C4-2B (cell line): ENCODE data around the gene PPME1.
"Not testable (repeated sequence)": the region's sequence is repeated elsewhere in the genome, so short reads cannot be mapped to it uniquely, and the experiment has no call there.

Experiments used
- H3K27ac ChIP-seq: fragments of 450-650 bp; 2 replicates; pipeline ENCODE4 v1.5.1; 2017
- ZFX ChIP-seq: fragments of 450-650 bp; IDR thresholded peaks from 2 replicates; pipeline ENCODE4 v1.6.1; 2017
- TF ChIP-seq, protein P1 (sequence below): fragments of 450-650 bp; conservative IDR thresholded peaks from 2 replicates; pipeline ENCODE4 v1.5.1; 2017; ENCODE audit warnings: mild to moderate bottlenecking

PPME1 gene

DNA sequence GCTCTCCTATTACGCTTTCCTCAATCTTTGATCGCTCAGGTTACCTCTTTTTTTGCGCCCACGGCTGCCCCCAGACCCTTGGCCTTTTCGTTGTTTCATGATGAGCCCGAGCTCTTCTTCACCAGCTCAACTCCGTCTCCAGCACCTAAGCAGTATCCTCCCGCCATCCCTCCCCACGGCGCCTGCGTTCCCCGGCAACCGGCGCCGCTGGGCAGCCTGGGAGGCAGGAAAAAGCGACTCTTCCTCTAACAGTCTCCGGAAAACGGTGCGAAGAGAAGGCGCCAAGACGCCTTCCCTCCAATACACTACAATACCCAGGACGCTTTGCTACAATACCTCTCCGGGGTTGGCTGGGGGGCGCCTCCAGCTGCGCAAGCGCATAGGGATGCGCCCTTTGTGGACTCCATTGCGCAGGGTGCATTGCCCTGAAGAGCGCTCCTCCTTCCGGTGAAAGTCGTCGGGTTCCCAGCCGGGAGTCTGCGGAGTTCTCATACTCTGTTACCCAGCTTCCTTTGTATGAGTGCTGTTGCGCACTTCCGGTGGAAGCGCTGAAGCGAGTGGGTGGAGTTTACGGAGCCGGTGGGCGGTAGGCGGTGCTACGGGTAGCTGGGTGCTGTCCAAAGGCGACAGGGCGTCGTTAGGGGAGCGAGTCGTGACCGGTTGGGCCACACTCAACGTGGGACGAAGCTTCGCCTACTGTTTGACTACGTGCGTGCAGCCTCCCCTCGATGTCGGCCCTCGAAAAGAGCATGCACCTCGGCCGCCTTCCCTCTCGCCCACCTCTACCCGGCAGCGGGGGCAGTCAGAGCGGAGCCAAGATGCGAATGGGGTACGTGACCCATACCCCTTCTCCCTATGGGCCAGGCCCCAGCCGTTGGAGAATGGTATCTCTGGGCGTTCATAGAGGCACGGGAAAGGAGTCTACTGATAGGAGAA lies at the start of gene PPME1, which contains the start of gene C2CD3:
PPME1 (plus strand) TSS at position 596 of the 936 bp plus-strand sequence; CDS start at position 729, 133 bp downstream.
C2CD3 (minus strand) TSS at position 309 of the 936 bp plus-strand sequence; CDS start at position 99, 210 bp downstream.
- peak within 1 kb of the TSS; percentile 88 for H3K27ac ChIP-seq
- peak; percentile 36; the same call in 1 of the 2 replicates for TF ChIP-seq ZFX
- TF ChIP-seq, protein P1, sequence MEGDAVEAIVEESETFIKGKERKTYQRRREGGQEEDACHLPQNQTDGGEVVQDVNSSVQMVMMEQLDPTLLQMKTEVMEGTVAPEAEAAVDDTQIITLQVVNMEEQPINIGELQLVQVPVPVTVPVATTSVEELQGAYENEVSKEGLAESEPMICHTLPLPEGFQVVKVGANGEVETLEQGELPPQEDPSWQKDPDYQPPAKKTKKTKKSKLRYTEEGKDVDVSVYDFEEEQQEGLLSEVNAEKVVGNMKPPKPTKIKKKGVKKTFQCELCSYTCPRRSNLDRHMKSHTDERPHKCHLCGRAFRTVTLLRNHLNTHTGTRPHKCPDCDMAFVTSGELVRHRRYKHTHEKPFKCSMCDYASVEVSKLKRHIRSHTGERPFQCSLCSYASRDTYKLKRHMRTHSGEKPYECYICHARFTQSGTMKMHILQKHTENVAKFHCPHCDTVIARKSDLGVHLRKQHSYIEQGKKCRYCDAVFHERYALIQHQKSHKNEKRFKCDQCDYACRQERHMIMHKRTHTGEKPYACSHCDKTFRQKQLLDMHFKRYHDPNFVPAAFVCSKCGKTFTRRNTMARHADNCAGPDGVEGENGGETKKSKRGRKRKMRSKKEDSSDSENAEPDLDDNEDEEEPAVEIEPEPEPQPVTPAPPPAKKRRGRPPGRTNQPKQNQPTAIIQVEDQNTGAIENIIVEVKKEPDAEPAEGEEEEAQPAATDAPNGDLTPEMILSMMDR: peak; percentile 46

GRCh38 chr11:74121804-74122203 lies 49.3 kb upstream of the PPME1 start:
- TF ChIP-seq, protein P1: no peak
- no peak for TF ChIP-seq ZFX
- no peak overlapping the region for H3K27ac ChIP-seq

GRCh38 chr11:74123008-74123448 lies 48.1 kb upstream of the PPME1 start:
- no peak for TF ChIP-seq ZFX
- TF ChIP-seq, protein P1: no peak
- H3K27ac ChIP-seq: no peak overlapping the region

- H3K27ac ChIP-seq: not testable (repeated sequence)
Observed at GRCh38 chr11:74129121-74129520, 42.0 kb upstream of the PPME1 start.

DNA sequence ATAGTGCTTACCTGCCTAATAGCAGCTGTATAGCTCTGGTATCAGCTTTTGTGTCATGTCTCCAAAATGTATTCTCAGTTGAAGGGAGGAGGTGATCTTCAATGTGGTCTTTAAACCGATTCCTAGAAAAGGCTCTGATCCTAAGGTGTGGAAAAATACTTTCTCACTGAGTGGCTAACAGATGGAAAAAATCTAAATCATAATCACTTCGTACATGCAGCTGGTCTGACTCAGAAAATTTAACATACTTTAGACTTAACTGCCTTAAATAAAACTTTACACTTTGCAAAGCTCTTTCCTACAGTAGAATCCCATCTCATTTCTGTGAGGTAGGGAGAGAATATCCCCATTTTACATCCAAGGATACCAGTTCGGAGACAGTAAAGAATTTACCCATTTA lies 38.3 kb upstream of the PPME1 start:
- TF ChIP-seq ZFX: no peak
- TF ChIP-seq, protein P1: no peak
- H3K27ac ChIP-seq: no peak overlapping the region

DNA sequence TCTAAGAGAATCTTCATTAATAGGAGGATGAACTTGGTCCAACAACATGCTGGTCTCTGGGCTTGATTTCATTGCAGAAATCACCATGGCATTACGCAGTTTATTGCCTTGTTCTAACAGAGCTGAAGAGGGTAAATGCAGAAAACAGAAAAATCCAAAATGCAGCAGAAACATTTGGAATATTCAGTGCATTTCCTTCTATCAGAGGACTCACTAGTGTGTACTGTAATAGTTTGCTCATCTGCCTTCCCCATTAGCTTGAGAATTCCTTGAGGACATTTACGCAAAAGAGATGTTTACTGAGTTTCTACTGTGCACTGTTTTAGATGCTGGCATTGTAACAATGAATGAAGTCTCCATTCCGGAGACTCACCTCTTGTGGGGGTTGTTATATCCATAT lies 37.7 kb upstream of the PPME1 start:
- no peak overlapping the region for H3K27ac ChIP-seq
- TF ChIP-seq, protein P1: no peak
- no peak for TF ChIP-seq ZFX

- no peak overlapping the region for H3K27ac ChIP-seq
Observed at GRCh38 chr11:74134661-74135060, 36.4 kb upstream of the PPME1 start.

More at GRCh38 chr11:74134661-74135060, 36.4 kb upstream of the PPME1 start:
- no peak for TF ChIP-seq ZFX
- TF ChIP-seq, protein P1: no peak
